PC-9 (cell line): ENCODE measurements around the gene LAP3. TPM values are rescaled to one million over a fixed set of nuclear protein-coding genes. Genes with fewer than 3 reads are reported as not detected.

Experiments
- BruUV-seq: library from RNA; stranded (reverse); fragments of 400-500 nt; replicated peaks from 2 replicates; lab custom pipeline; 2021; lab: Mats Ljungman, UMichigan
- CTCF ChIA-PET: fragments of 300-600 bp; sonication (Branson Sonifier 250); formaldehyde crosslinking; loops from one replicate; lab custom pipeline; 2022; ENCODE audit warnings: antibody characterized with exemption; lab: Charles Lee
- POLR2A ChIA-PET: fragments of 300-600 bp; sonication (Branson Sonifier 250); formaldehyde crosslinking; loops from one replicate; lab custom pipeline; 2022; ENCODE audit warnings: antibody characterized with exemption; ENCODE audit not compliant: unreplicated experiment; lab: Charles Lee
- DNase-seq, 2 experiments: peaks; one replicate each; pipeline versions ENCODE4 v3.0.0 to v3.0.0-alpha.2; 2015 to 2022; ENCODE audit warnings: mixed read lengths in 1 of 2
- H2AFZ ChIP-seq: fragments of 200-600 bp; sonication (generic); 2 replicates; pipeline ENCODE4 v1.8.1; 2017; ENCODE audit warnings: antibody characterized with exemption
- H3F3A ChIP-seq: fragments of 200-600 bp; sonication (generic); 2 replicates; pipeline ENCODE4 v1.8.1; 2017; ENCODE audit warnings: antibody characterized with exemption, mild to moderate bottlenecking, low read depth; ENCODE audit not compliant: insufficient read depth
- H3K27ac ChIP-seq: fragments of 200-600 bp; sonication (generic); 2 replicates; pipeline ENCODE4 v1.6.1; 2016; ENCODE audit warnings: mixed run types
- H3K27me3 ChIP-seq: fragments of 200-600 bp; sonication (generic); 2 replicates; pipeline ENCODE4 v1.6.1; 2016; ENCODE audit warnings: low read depth, mixed run types; ENCODE audit not compliant: insufficient read depth
- H3K36me3 ChIP-seq: fragments of 200-600 bp; sonication (generic); 2 replicates; pipeline ENCODE4 v1.6.1; 2016; ENCODE audit warnings: low read depth, mixed run types
- H3K4me1 ChIP-seq: fragments of 200-600 bp; sonication (generic); replicated peaks from 2 replicates; pipeline ENCODE4 v1.6.1; 2016; ENCODE audit warnings: mixed run types; ENCODE audit not compliant: insufficient read depth
- H3K4me2 ChIP-seq: fragments of 200-600 bp; sonication (generic); 2 replicates; pipeline ENCODE4 v1.6.1; 2017; ENCODE audit warnings: mixed run types
- H3K4me3 ChIP-seq: fragments of 200-600 bp; sonication (generic); 2 replicates; pipeline ENCODE4 v1.6.1; 2016; ENCODE audit warnings: mixed run types
- H3K79me2 ChIP-seq: fragments of 200-600 bp; sonication (generic); 2 replicates; pipeline ENCODE4 v1.6.1; 2017; ENCODE audit warnings: low read depth, mixed run types
- H3K9me2 ChIP-seq: fragments of 200-600 bp; sonication (generic); 2 replicates; pipeline ENCODE4 v1.8.1; 2017; ENCODE audit warnings: mild to moderate bottlenecking; ENCODE audit not compliant: insufficient read depth
- H3K9me3 ChIP-seq: fragments of 200-600 bp; sonication (generic); 2 replicates; pipeline ENCODE4 v1.8.1; 2016; ENCODE audit warnings: low read depth; ENCODE audit not compliant: insufficient read depth
- H4K20me1 ChIP-seq: fragments of 200-600 bp; sonication (generic); 2 replicates; pipeline ENCODE4 v1.8.1; 2017; ENCODE audit not compliant: insufficient read depth
- CTCF ChIP-seq: fragments of 200-600 bp; sonication (generic); conservative IDR thresholded peaks from 2 replicates; pipeline ENCODE4 v1.6.1; 2017; ENCODE audit warnings: mixed run types, antibody characterized with exemption, mild to moderate bottlenecking, moderate library complexity
- EZH2 ChIP-seq: fragments of 200-600 bp; sonication (generic); IDR thresholded peaks from 2 replicates; pipeline ENCODE4 v1.8.0; 2017; ENCODE audit warnings: antibody characterized with exemption, low read depth
- intact Hi-C: fragments of 100-400 bp; cut with micrococcal nuclease; formaldehyde crosslinking; loops from one replicate; pipeline ENCODE4 v1.10.0; 2022; ENCODE audit not compliant: unreplicated experiment
- total RNA-seq: library from RNA; stranded (reverse); gene quantifications from 2 replicates; pipeline ENCODE4 v1.2.3, GENCODE V29; 2021

Gene LAP3
- total RNA-seq, 1 experiment from 2014 or later: 43.9 TPM

- DNase-seq: no peak
These were observed 45.3 kb upstream of the LAP3 start for GRCh38 chr4:17531538-17532285.

GRCh38 chr4:17534705-17535104 lies 42.3 kb upstream of the LAP3 start:
- Histone ChIP-seq H4K20me1 (no peaks in the 10 kb centered on the region), H3K27me3 (no peaks in the 10 kb centered on the region), H3K4me3 (no peak overlapping the region), H3K4me1 (no peaks in the 10 kb centered on the region), H2AFZ (no peak overlapping the region), H3F3A (no peaks in the 10 kb centered on the region), H3K9me2 (no peaks in the 10 kb centered on the region), H3K9me3 (no peaks in the 10 kb centered on the region), H3K27ac (no peak overlapping the region), H3K36me3 (no peaks in the 10 kb centered on the region), H3K4me2 (no peak overlapping the region), H3K79me2 (no peaks in the 10 kb centered on the region)
- no TSS peak for BruUV-seq
- DNase-seq: no peak
- POLR2A ChIA-PET: no interaction called here
- intact Hi-C loops: no loop called here
- TF ChIP-seq CTCF (no peak), EZH2 (no peak)
- CTCF ChIA-PET: no interaction called here

More at GRCh38 chr4:17531538-17532285, 45.3 kb upstream of the LAP3 start:
- Histone ChIP-seq H3F3A (0 out of 2 replicates have a peak, but pooled peaks cover 2% of the 10 kb centered on the region), H3K36me3 (no peaks in the 10 kb centered on the region), H3K4me3 (no peak overlapping the region), H4K20me1 (no peaks in the 10 kb centered on the region), H3K9me3 (no peaks in the 10 kb centered on the region), H3K27ac (no peak overlapping the region), H3K27me3 (peaks cover 16% of the 10 kb centered on the region), H3K4me2 (no peak overlapping the region), H3K4me1 (no peaks in the 10 kb centered on the region), H3K79me2 (no peaks in the 10 kb centered on the region), H2AFZ (no peak overlapping the region), H3K9me2 (no peaks in the 10 kb centered on the region)
- ChIA-PET POLR2A (no interaction called here), CTCF (no interaction called here)
- no TSS peak for BruUV-seq
- no peak for TF ChIP-seq CTCF
- intact Hi-C loops: no loop called here

GRCh38 chr4:17535242-17535641 lies 41.8 kb upstream of the LAP3 start:
- Histone ChIP-seq H3K36me3 (no peaks in the 10 kb centered on the region), H4K20me1 (no peaks in the 10 kb centered on the region), H3K4me2 (no peak overlapping the region), H3F3A (no peaks in the 10 kb centered on the region), H3K27ac (no peak overlapping the region), H3K4me1 (no peaks in the 10 kb centered on the region), H3K9me2 (no peaks in the 10 kb centered on the region), H3K27me3 (no peaks in the 10 kb centered on the region), H2AFZ (no peak overlapping the region), H3K9me3 (no peaks in the 10 kb centered on the region), H3K4me3 (no peak overlapping the region), H3K79me2 (no peaks in the 10 kb centered on the region)
- TF ChIP-seq CTCF (no peak), EZH2 (no peak)
- intact Hi-C loops: no loop called here
- no peak for DNase-seq
- ChIA-PET POLR2A (no interaction called here), CTCF (no interaction called here)
- BruUV-seq: no TSS peak
